Measurements from ENCODE around the gene THSD7B.
"Not testable (repeated sequence)": the region's sequence is repeated elsewhere in the genome, so short reads cannot be mapped to it uniquely, and the experiment has no call there.

The THSD7B gene

DNA sequence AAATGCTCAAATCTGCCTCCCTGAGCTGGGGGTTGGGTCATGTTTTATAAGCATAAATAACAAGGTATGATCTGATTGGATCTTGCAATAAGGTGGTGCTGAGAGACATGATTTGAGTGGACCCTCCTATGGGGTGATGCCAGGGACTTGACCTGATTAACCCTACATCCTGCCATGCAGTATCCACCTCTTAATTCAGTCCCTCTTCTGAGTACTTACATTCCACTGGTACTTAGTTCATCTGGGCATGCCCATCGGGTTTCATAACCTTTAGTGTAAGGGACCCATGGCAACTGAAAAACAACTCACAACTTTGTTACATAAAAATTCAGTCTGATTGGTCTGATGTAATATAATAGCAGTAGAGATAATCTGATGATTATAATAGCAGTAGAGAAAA is 801.0 kb downstream of the THSD7B start:
- no peak overlapping the region for H3K4me3 ChIP-seq (ENCODE audit: low read depth, low read length)
- no peak for TF ChIP-seq CTCF (IDR thresholded peaks at IDR 0.05; ENCODE audit: borderline replicate concordance, insufficient read depth, low read depth, low read length)

- no peak overlapping the region for H3K4me3 ChIP-seq (ENCODE audit: low read depth, low read length)
- no peak for TF ChIP-seq CTCF (IDR thresholded peaks at IDR 0.05; ENCODE audit: borderline replicate concordance, insufficient read depth, low read depth, low read length)
Observed at GRCh38 chr2:137570484-137570883, 805.1 kb downstream of the THSD7B start.

DNA sequence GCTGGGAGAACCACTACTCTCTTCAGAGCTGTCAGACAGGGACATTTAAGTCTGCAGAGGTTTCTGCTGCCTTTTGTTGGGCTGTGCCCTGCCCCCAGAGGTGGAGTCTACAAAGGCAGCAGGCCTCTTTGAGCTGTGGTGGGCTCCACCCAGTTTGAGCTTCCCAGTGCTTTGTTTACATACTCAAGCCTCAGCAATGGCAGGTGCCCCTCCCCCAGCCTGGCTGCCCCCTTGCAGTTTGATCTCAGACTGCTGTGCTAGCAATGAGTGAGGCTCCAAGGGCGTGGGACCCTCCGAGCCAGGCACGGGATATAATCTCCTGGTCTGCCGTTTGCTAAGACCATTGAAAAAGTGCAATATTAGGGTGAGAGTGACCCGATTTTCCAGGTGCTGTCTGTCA is 822.5 kb downstream of the THSD7B start:
- H3K4me3 ChIP-seq (ENCODE audit: low read depth, low read length): not testable (repeated sequence)

GRCh38 chr2:137588578-137588977 is 823.2 kb downstream of the THSD7B start:
- H3K4me3 ChIP-seq (ENCODE audit: low read depth, low read length): not testable (repeated sequence)

DNA sequence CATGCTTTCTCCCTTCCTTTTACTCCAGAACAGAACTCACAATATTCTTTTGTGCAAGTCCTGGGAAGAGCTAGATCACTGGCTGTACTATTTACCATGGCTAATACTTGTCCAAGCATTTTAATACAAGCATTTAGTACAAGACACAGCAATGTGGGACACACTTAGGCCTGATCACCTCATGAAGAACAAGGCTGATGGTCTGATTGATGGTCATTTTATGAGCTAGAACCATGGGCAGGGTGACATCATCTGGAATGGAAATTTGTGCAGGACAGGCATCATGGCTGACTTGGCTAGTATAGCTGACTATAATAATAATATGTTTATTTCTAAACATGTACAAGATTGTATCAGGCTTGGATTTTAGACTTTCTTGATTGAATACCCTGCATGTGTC is 824.8 kb downstream of the THSD7B start:
- no peak overlapping the region for H3K4me3 ChIP-seq (ENCODE audit: low read depth, low read length)
- no peak for TF ChIP-seq CTCF (IDR thresholded peaks at IDR 0.05; ENCODE audit: borderline replicate concordance, insufficient read depth, low read depth, low read length)

GRCh38 chr2:137607722-137608318 is 842.5 kb downstream of the THSD7B start:
- TF ChIP-seq CTCF (IDR thresholded peaks at IDR 0.05; ENCODE audit: borderline replicate concordance, insufficient read depth, low read depth, low read length): no peak
- H3K4me3 ChIP-seq (ENCODE audit: low read depth, low read length): no peak overlapping the region

DNA sequence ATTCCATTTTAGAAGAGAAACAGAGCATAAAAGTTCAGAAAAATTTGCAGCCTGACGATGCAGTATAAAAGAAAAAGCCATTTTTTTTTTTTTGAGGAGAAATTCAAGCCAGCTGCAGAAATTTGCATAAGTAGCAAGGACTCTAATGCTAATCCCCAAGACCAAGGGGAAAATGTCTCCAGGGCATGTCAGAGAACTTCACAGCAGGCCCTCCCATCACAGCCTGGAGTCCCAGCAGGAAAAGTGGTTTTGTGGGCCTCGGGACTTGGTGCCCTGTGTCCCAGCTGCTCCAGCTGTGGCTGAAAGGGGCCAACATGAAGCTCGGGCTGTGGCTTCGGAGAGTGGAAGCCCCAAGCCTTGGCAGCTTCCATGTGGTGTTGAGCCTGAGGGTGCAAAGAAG is 873.6 kb downstream of the THSD7B start:
- TF ChIP-seq CTCF (IDR thresholded peaks at IDR 0.05; ENCODE audit: borderline replicate concordance, insufficient read depth, low read depth, low read length): no peak
- H3K4me3 ChIP-seq (ENCODE audit: low read depth, low read length): no peak overlapping the region

GRCh38 chr2:137644731-137645130 is 879.4 kb downstream of the THSD7B start:
- TF ChIP-seq CTCF (IDR thresholded peaks at IDR 0.05; ENCODE audit: borderline replicate concordance, insufficient read depth, low read depth, low read length): no peak
- H3K4me3 ChIP-seq (ENCODE audit: low read depth, low read length): no peak overlapping the region
